ENCODE data around the gene FBXO42. TPM values are rescaled to one million over a fixed set of nuclear protein-coding genes. Genes with fewer than 3 reads are reported as not detected.

Gene FBXO42
- total and polyA plus RNA-seq, 9 of the 15 experiments (the other 6 are each of a cell fraction or from before 2014, with no cell fraction given), result 7.2 to 24.8 (median 17.4) TPM

DNA sequence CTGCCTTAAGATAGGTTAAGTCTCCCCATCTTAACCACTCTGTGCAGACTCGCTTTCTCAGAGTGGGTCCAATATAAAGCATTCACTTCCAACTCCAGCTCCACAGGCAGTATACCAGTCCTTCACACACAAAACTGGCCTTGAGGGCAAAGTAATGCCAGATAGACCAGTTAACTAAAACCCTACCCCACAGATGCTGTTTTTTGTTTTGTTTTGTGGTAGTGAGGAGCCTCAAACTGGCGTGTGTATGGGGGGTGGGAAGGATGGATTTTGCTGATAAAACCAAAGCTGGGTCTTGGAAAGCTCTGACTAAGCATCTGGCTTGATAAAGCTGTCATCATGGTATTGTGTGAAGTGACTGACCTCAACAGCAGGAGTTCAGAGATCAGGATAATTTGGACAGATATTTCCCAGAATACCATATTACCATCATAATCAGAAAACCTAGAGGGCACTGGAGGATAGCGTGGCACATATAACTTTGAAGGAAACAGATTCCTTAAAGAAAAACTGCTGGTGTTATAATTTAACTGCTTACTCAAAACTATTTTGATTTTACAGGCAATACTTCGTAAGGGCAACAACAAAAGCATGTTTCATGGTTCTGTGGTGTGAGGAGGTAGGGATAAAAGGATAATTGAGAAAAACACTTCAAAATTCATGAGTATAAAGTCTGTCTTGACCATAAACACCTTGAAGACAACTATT lies 85.7 kb downstream of the FBXO42 start (continued):
- TF ChIP-seq MXI1 (IDR thresholded peaks at IDR 0.05; ENCODE audit: low read depth, low read length) (0 out of 2 replicates have a peak, but pooled peaks have one; percentile 32), JUNB (CRISPR knock-in tag; conservative IDR thresholded peaks at IDR 0.05) (no peak), RUNX1 (IDR thresholded peaks at IDR 0.05; ENCODE audit: low read depth) (peak; percentile 81; the same call in 1 of the 2 replicates), ZNF589 (CRISPR knock-in tag; IDR thresholded peaks at IDR 0.05; ENCODE audit: low read depth) (peak; percentile 95), ZNF584 (CRISPR knock-in tag; IDR thresholded peaks at IDR 0.05; ENCODE audit: low read depth) (peak; percentile 69), SMAD3 (CRISPR knock-in tag; conservative IDR thresholded peaks at IDR 0.05) (peak; percentile 86), MED1 (CRISPR knock-in tag; IDR thresholded peaks at IDR 0.05; ENCODE audit: borderline replicate concordance) (no peak), NFIX (CRISPR knock-in tag; IDR thresholded peaks at IDR 0.05; ENCODE audit: low read depth) (no peak), MTA1 (IDR thresholded peaks at IDR 0.05; ENCODE audit: borderline replicate concordance) (peak; percentile 85; the same call in 1 of the 2 replicates), FUS (optimal IDR thresholded peaks at IDR 0.05; ENCODE audit: low read depth, low read length) (no peak), IFI16 (CRISPR knock-in tag; IDR thresholded peaks at IDR 0.05) (no peak), FOXA1 (IDR thresholded peaks at IDR 0.05; ENCODE audit: borderline replicate concordance) (no peak)
- TF ChIP-seq, protein P1, sequence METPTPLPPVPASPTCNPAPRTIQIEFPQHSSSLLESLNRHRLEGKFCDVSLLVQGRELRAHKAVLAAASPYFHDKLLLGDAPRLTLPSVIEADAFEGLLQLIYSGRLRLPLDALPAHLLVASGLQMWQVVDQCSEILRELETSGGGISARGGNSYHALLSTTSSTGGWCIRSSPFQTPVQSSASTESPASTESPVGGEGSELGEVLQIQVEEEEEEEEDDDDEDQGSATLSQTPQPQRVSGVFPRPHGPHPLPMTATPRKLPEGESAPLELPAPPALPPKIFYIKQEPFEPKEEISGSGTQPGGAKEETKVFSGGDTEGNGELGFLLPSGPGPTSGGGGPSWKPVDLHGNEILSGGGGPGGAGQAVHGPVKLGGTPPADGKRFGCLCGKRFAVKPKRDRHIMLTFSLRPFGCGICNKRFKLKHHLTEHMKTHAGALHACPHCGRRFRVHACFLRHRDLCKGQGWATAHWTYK (CRISPR knock-in tag; IDR thresholded peaks at IDR 0.05), result 0 out of 2 replicates have a peak, but pooled peaks have one; percentile 22
- TF ChIP-seq, protein P2, sequence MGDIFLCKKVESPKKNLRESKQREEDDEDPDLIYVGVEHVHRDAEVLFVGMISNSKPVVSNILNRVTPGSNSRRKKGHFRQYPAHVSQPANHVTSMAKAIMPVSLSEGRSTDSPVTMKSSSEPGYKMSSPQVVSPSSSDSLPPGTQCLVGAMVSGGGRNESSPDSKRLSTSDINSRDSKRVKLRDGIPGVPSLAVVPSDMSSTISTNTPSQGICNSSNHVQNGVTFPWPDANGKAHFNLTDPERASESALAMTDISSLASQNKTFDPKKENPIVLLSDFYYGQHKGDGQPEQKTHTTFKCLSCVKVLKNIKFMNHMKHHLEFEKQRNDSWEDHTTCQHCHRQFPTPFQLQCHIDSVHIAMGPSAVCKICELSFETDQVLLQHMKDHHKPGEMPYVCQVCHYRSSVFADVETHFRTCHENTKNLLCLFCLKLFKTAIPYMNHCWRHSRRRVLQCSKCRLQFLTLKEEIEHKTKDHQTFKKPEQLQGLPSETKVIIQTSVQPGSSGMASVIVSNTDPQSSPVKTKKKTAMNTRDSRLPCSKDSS (IDR thresholded peaks at IDR 0.05; ENCODE audit: low read depth, partially characterized antibody), result no peak
- TF ChIP-seq, protein P3, sequence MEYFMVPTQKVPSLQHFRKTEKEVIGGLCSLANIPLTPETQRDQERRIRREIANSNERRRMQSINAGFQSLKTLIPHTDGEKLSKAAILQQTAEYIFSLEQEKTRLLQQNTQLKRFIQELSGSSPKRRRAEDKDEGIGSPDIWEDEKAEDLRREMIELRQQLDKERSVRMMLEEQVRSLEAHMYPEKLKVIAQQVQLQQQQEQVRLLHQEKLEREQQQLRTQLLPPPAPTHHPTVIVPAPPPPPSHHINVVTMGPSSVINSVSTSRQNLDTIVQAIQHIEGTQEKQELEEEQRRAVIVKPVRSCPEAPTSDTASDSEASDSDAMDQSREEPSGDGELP (CRISPR knock-in tag; IDR thresholded peaks at IDR 0.05; ENCODE audit: borderline replicate concordance), result no peak
- TF ChIP-seq, protein P4, sequence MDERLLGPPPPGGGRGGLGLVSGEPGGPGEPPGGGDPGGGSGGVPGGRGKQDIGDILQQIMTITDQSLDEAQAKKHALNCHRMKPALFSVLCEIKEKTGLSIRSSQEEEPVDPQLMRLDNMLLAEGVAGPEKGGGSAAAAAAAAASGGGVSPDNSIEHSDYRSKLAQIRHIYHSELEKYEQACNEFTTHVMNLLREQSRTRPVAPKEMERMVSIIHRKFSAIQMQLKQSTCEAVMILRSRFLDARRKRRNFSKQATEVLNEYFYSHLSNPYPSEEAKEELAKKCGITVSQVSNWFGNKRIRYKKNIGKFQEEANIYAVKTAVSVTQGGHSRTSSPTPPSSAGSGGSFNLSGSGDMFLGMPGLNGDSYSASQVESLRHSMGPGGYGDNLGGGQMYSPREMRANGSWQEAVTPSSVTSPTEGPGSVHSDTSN (CRISPR knock-in tag; IDR thresholded peaks at IDR 0.05; ENCODE audit: low read depth), result no peak
- TF ChIP-seq, protein P4 (tag; conservative IDR thresholded peaks at IDR 0.05; ENCODE audit: low read depth), result peak; percentile 97
- TF ChIP-seq, protein P5, sequence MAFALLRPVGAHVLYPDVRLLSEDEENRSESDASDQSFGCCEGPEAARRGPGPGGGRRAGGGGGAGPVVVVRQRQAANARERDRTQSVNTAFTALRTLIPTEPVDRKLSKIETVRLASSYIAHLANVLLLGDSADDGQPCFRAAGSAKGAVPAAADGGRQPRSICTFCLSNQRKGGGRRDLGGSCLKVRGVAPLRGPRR (CRISPR knock-in tag; IDR thresholded peaks at IDR 0.05), result no peak
- TF ChIP-seq, protein P6, sequence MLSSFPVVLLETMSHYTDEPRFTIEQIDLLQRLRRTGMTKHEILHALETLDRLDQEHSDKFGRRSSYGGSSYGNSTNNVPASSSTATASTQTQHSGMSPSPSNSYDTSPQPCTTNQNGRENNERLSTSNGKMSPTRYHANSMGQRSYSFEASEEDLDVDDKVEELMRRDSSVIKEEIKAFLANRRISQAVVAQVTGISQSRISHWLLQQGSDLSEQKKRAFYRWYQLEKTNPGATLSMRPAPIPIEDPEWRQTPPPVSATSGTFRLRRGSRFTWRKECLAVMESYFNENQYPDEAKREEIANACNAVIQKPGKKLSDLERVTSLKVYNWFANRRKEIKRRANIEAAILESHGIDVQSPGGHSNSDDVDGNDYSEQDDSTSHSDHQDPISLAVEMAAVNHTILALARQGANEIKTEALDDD (IDR thresholded peaks at IDR 0.05), result peak; percentile 99

All from K562 (cell line).